Measurements from ENCODE around the gene PCF11. TPM values are rescaled to one million over a fixed set of nuclear protein-coding genes. Genes with fewer than 3 reads are reported as not detected.

The PCF11 gene
- total and polyA plus RNA-seq, 2 of the 13 experiments (the other 11 are each of a cell fraction or from before 2014, with no cell fraction given): 40.3 to 47.7 TPM

- TF ChIP-seq NR2F6 (IDR thresholded peaks at IDR 0.05): 0 out of 2 replicates have a peak, but pooled peaks have one; percentile 8
- TF ChIP-seq NR2F6 (CRISPR knock-in tag; IDR thresholded peaks at IDR 0.05): no peak
- 0 out of 2 replicates have a peak, but pooled peaks have one; percentile 39 for TF ChIP-seq HIC2 (CRISPR knock-in tag; IDR thresholded peaks at IDR 0.05; ENCODE audit: low read depth)
- TF ChIP-seq ZFP90 (CRISPR knock-in tag; IDR thresholded peaks at IDR 0.05; ENCODE audit: borderline replicate concordance): 0 out of 2 replicates have a peak, but pooled peaks have one; percentile 11
- peak; percentile 84 for TF ChIP-seq ZMYM4 (CRISPR knock-in tag; IDR thresholded peaks at IDR 0.05)
- TF ChIP-seq ZNF580 (CRISPR knock-in tag; IDR thresholded peaks at IDR 0.05; ENCODE audit: borderline replicate concordance, low read depth): peak; percentile 25; the same call in 1 of the 2 replicates
- peak; percentile 100 for TF ChIP-seq RFX5 (IDR thresholded peaks at IDR 0.05; ENCODE audit: low read depth, low read length)
- no peak for TF ChIP-seq ZFP37 (CRISPR knock-in tag; IDR thresholded peaks at IDR 0.05; ENCODE audit: borderline replicate concordance)
- TF ChIP-seq MEIS1 (CRISPR knock-in tag; IDR thresholded peaks at IDR 0.05; ENCODE audit: borderline replicate concordance): peak; percentile 88; the same call in 1 of the 2 replicates
- TF ChIP-seq ZSCAN20 (CRISPR knock-in tag; IDR thresholded peaks at IDR 0.05; ENCODE audit: borderline replicate concordance): no peak
- TF ChIP-seq ZNF543 (CRISPR knock-in tag; IDR thresholded peaks at IDR 0.05): peak; percentile 37; the same call in 1 of the 2 replicates
- peak; percentile 30 for TF ChIP-seq BCL6 (CRISPR knock-in tag; IDR thresholded peaks at IDR 0.05)
- no peak for TF ChIP-seq JARID2 (CRISPR knock-in tag; IDR thresholded peaks at IDR 0.05; ENCODE audit: insufficient replicate concordance)
- peak; percentile 92; the same call in 1 of the 2 replicates for TF ChIP-seq CREB1 (IDR thresholded peaks at IDR 0.05)
- peak; percentile 96 for TF ChIP-seq CREB1 (CRISPR knock-in tag; IDR thresholded peaks at IDR 0.05)
- TF ChIP-seq AFF4 (CRISPR knock-in tag; IDR thresholded peaks at IDR 0.05): 0 out of 2 replicates have a peak, but pooled peaks have one; percentile 6
- TF ChIP-seq NAIF1 (CRISPR knock-in tag; IDR thresholded peaks at IDR 0.05; ENCODE audit: borderline replicate concordance): peak; percentile 57; the same call in 1 of the 2 replicates
- TF ChIP-seq PAXIP1 (CRISPR knock-in tag; conservative IDR thresholded peaks at IDR 0.05): peak; percentile 37; the same call in 1 of the 2 replicates
- TF ChIP-seq MXD1 (CRISPR knock-in tag; IDR thresholded peaks at IDR 0.05): no peak
These were observed 561 bp upstream of the PCF11 start (continued) for GRCh38 chr11:83156144-83156995.
